GM12872 (cell line): Measurements from ENCODE around the gene HACD2.

Source experiments
- TF ChIP-seq, protein P1 (sequence below): IDR thresholded peaks from 3 replicates; pipeline ENCODE4 v1.5.1; 2011; ENCODE audit warnings: low read depth, mild to moderate bottlenecking, low read length, moderate library complexity; ENCODE audit not compliant: insufficient read depth

Gene HACD2

GRCh38 chr3:123593381-123593780 lies 8.5 kb upstream of the HACD2 start:
- TF ChIP-seq, protein P1, sequence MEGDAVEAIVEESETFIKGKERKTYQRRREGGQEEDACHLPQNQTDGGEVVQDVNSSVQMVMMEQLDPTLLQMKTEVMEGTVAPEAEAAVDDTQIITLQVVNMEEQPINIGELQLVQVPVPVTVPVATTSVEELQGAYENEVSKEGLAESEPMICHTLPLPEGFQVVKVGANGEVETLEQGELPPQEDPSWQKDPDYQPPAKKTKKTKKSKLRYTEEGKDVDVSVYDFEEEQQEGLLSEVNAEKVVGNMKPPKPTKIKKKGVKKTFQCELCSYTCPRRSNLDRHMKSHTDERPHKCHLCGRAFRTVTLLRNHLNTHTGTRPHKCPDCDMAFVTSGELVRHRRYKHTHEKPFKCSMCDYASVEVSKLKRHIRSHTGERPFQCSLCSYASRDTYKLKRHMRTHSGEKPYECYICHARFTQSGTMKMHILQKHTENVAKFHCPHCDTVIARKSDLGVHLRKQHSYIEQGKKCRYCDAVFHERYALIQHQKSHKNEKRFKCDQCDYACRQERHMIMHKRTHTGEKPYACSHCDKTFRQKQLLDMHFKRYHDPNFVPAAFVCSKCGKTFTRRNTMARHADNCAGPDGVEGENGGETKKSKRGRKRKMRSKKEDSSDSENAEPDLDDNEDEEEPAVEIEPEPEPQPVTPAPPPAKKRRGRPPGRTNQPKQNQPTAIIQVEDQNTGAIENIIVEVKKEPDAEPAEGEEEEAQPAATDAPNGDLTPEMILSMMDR = no peak

DNA sequence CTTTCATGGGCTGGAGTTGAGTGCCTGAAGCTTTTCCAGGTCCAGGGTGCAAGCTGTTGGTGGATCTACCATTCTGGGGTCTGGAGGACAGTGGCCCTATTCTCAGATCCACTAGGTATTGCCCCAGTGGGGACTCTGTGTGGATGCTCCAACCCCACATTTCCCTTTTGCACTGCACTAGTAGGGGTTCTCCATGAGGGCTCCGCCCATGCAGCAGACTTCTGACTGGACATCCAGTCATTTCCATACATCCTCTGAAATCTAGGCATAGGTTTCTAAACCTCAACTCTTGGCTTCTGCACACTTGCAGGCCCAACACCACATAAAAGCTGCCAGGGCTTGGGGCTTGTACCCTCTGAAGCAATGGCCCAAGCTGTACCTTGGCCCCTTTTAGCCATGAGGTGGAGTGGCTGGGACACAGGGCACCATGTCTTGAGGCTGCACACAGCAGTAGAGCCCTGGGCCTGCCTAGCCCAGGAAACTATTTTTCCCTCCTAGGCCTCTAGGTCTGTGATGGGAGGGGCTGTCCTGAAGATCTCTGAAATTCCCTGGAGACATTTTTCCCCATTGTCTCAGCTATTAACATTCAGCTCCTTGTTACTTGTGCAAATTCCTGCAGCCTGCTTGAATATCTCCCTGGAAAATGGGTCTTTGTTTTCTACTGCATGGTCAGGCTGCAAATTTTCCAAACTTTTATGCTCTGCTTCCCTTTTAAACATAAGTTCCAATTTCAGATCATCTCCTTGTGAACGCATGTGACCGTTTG lies 6.0 kb upstream of the HACD2 start:
- TF ChIP-seq, protein P1 = no peak

DNA sequence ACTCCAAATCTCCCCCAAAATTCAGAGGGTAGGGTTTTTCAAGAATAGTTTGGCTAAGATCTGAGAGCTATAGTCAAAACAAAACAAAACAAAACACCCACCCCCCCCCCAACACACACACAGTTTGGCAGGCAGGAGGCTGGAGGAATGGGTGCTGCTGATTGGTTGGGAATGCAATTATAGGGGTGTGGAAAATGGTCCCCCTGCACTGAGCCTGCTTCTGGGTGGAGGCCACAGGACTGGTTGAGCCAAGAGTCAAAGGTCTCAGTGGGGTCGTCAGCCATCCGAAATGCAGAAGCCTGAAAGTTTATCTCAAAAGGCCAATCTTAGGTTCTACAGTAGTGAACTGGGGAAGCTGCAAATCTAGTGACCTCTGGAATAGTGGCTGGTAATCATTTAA lies 2.5 kb upstream of the HACD2 start:
- TF ChIP-seq, protein P1 = no peak

DNA sequence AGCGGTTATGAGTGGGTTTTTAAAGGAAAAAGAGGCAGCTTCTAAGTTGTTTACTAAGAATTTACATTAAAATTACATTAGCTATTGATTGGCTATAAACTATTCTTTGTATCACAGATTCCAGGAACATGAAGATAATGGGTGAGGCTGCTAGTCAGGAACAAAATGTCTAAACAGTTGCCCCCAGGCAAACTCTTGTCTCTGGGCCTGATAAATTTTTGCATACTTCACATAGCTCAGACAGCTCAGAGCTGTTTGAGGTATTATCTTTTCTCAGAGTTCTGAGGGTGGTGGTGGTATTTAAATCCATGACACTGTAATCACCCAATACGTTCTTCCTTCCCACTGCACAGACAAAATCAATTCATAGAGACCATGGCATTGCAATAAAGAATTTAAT lies 2.1 kb upstream of the HACD2 start:
- TF ChIP-seq, protein P1 = no peak

DNA sequence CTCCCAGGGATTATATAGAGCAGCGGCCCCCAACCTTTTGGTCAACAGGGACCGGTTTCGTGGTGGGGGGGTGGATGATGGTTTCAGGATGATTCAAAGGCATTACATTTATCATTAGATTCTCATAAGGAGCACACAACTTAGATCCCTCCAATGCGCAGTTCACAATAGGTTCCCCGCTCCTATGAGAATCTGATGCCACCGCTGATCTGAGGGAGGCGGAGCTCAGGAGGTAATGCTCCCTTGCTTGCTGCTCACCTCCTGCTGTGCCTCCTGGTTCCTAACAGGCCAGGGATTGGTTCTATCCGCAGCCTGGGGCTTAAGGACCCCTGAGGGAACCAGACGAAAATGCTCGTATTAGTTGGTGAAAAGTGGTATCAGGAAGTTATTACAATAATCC lies 1.3 kb upstream of the HACD2 start:
- TF ChIP-seq, protein P1 = no peak

DNA sequence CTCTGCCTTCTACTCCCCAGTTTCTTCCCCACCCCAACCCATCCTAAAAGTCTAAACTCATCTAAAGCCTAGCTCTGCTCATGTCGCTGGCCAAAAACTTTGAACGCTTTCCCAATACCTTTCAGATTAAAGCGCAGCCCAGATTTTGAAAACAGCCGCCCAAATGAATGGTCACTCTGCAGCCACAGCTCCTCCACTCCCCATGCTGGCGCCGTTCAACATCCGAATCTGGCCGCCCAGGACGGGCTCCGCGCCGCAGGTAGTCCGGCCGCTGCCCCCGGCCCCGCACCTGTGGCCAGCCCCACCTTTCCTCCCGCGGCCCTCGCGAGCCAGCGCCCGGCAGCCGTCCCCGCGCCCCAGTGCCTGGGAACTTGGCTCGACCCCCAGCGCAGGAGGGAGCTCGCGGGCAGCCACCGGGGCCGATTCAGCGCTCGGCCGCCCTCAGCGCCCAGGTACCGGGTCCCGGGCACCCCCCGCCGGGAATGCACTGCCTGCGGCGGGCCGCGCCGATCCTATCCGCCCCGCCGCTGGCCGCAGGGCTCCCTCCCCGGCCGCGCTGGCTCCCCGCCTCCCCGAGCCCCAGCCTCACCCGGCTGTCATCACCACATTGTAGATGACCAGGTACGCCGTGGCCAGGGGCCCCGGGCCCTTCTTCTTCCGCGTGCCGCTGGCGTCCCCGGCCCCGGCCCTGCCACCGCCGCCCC lies 417 bp downstream of the HACD2 start:
- TF ChIP-seq, protein P1 = no peak

DNA sequence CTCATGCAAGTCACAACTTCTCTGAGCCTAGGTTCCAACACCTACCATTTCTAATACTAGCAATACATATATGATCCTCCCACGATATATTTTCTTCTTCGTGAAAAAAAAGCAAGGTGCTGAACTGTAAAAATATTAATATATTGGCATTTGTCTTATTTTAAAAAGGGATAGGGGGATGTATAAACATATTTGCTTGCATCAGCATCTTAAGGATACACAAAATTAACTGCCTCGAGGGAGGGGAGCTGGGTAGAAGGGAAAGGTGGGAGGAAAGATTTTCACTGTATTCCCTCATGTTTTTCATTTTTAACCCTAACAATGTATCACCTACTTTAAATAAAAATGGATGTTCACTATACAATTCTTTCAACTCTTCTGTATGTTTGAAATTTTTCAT lies 1.3 kb downstream of the HACD2 start:
- TF ChIP-seq, protein P1 = no peak
